HCT116 (cell line): ENCODE results near the gene ANKRD22. TPM values are rescaled to one million over a fixed set of nuclear protein-coding genes. Genes with fewer than 3 reads are reported as not detected.
A peak's percentile ranks its signal among the peaks of the same experiment; 100 is the strongest.

Source experiments
- ATAC-seq: fragments of 200-7000 bp; cut with Tn5 transposase; 2 replicates; pipeline ENCODE4 v1.9.1; 2020; ENCODE audit warnings: mild to moderate bottlenecking, moderate library complexity
- BruUV-seq: library from RNA; stranded (reverse); fragments of 400-500 nt; replicated peaks from 2 replicates; lab custom pipeline; 2021; lab: Mats Ljungman, UMichigan
- CTCF ChIA-PET: fragments of 300-600 bp; sonication (Branson Sonifier 250); formaldehyde crosslinking; loops from one replicate; lab custom pipeline; 2021; ENCODE audit warnings: antibody characterized with exemption; lab: Charles Lee
- POLR2A ChIA-PET: fragments of 300-600, 350-600 bp; sonication (Branson Sonifier 250); formaldehyde crosslinking; loops from one replicate; lab custom pipeline; 2021; ENCODE audit warnings: antibody characterized with exemption; lab: Charles Lee
- RAD21 ChIA-PET, 2 experiments: fragments of 300-600 bp; sonication (Branson Sonifier 250); formaldehyde crosslinking; loops; one replicate each; lab custom pipeline; 2023; ENCODE audit warnings: low total read pairs in 2 of 2; ENCODE audit not compliant: uncharacterized antibody in 2 of 2, unreplicated experiment in 2 of 2, low non-redundant PET in 1 of 2; lab: Charles Lee
- DNase-seq: peaks from one replicate; pipeline ENCODE4 v3.0.0-alpha.2; 2010; ENCODE audit warnings: low read depth, low spot score
- H2AFZ ChIP-seq: fragments of 200-600 bp; shearing (Covaris generic), sonication (generic); 2 replicates; pipeline ENCODE4 v1.6.1; 2017; ENCODE audit warnings: low read depth, mixed run types, mixed read lengths, antibody characterized with exemption, low read length; ENCODE audit not compliant: poor library complexity, severe bottlenecking
- H3K27ac ChIP-seq: 2 replicates; pipeline ENCODE4 v1.5.1; 2012; ENCODE audit warnings: low read depth, low read length
- H3K27me3 ChIP-seq: fragments of 200-600 bp; sonication (generic); 2 replicates; pipeline ENCODE4 v1.6.1; 2016; ENCODE audit warnings: mixed run types, low read length, mixed read lengths; ENCODE audit not compliant: insufficient read depth
- H3K36me3 ChIP-seq, 2 experiments: fragments of 200-500 bp in 1 of 2; fragments of 200-600 bp in 1 of 2; sonication (Bioruptor generic) in 1 of 2; sonication (generic) in 1 of 2; 2 replicates each; pipeline versions ENCODE4 v1.5.1 to v1.6.1; 2014 to 2016; ENCODE audit warnings: low read length in 2 of 2, inconsistent platforms in 1 of 2, mixed read lengths in 1 of 2, mixed run types in 1 of 2; ENCODE audit not compliant: insufficient read depth in 2 of 2, control insufficient read depth in 1 of 2
- H3K4me1 ChIP-seq, 2 experiments: fragments of 200-600 bp in 1 of 2; sonication (generic) in 1 of 2; 2 replicates each; pipeline versions ENCODE4 v1.5.1 to v1.6.1; 2012 to 2017; ENCODE audit warnings: low read length in 2 of 2, inconsistent platforms in 1 of 2, mild to moderate bottlenecking in 1 of 2, mixed read lengths in 1 of 2, mixed run types in 1 of 2, moderate library complexity in 1 of 2; ENCODE audit not compliant: insufficient read depth in 2 of 2, control insufficient read depth in 1 of 2
- H3K4me2 ChIP-seq: fragments of 200-600 bp; sonication (generic); 2 replicates; pipeline ENCODE4 v1.6.1; 2017; ENCODE audit warnings: mixed run types, low read length, mixed read lengths
- H3K4me3 ChIP-seq, 2 experiments: fragments of 200-600 bp in 1 of 2; sonication (generic) in 1 of 2; replicated peaks in 1 of 2; 2 replicates each; pipeline ENCODE4 v1.5.1; 2011 to 2016; ENCODE audit warnings: low read length in 2 of 2, control low read depth in 1 of 2, low read depth in 1 of 2, mild to moderate bottlenecking in 1 of 2, mixed read lengths in 1 of 2, mixed run types in 1 of 2
- H3K79me2 ChIP-seq: fragments of 200-600 bp; sonication (generic); 2 replicates; pipeline ENCODE4 v1.6.1; 2017; ENCODE audit warnings: mild to moderate bottlenecking, mixed run types, low read length, moderate library complexity, mixed read lengths; ENCODE audit not compliant: insufficient read depth
- H3K9ac ChIP-seq: fragments of 200-600 bp; sonication (generic); 2 replicates; pipeline ENCODE4 v1.6.1; 2016; ENCODE audit warnings: low read length, mixed read lengths
- H3K9me2 ChIP-seq: fragments of 200-600 bp; sonication (generic), shearing (Covaris generic); 2 replicates; pipeline ENCODE4 v1.6.1; 2017; ENCODE audit warnings: mixed run types, mild to moderate bottlenecking, moderate library complexity; ENCODE audit not compliant: insufficient read depth
- H3K9me3 ChIP-seq, 2 experiments: fragments of 200-500 bp in 1 of 2; fragments of 200-600 bp in 1 of 2; sonication (Bioruptor generic) in 1 of 2; sonication (generic) in 1 of 2; 2 replicates each; pipeline ENCODE4 v1.6.1; 2014 to 2017; ENCODE audit warnings: low read length in 2 of 2, mixed read lengths in 2 of 2, inconsistent platforms in 1 of 2, low read depth in 1 of 2, mild to moderate bottlenecking in 1 of 2, mixed run types in 1 of 2, moderate library complexity in 1 of 2; ENCODE audit not compliant: control insufficient read depth in 1 of 2, insufficient read depth in 1 of 2
- H4K20me1 ChIP-seq: fragments of 200-600 bp; sonication (generic), shearing (Covaris generic); 2 replicates; pipeline ENCODE4 v1.6.1; 2017; ENCODE audit warnings: mixed run types, mild to moderate bottlenecking, moderate library complexity; ENCODE audit not compliant: insufficient read depth
- CTCF ChIP-seq, 3 experiments: fragments of 200-600 bp in 1 of 3; sonication (generic) in 1 of 3; IDR thresholded peaks in 2 of 3; conservative IDR thresholded peaks in 1 of 3; 2 replicates each; pipeline ENCODE4 v1.5.1; 2012 to 2017; ENCODE audit warnings: low read depth in 2 of 3, low read length in 2 of 3, antibody characterized with exemption in 1 of 3, borderline replicate concordance in 1 of 3, control low read depth in 1 of 3, mild to moderate bottlenecking in 1 of 3, mixed read lengths in 1 of 3, mixed run types in 1 of 3, moderate library complexity in 1 of 3; ENCODE audit not compliant: insufficient read depth in 1 of 3
- RAD21 ChIP-seq: IDR thresholded peaks from 2 replicates; pipeline ENCODE4 v1.6.1; 2012; ENCODE audit warnings: low read depth, mild to moderate bottlenecking
- SIN3A ChIP-seq: IDR thresholded peaks from 2 replicates; pipeline ENCODE4 v1.6.1; 2012; ENCODE audit warnings: low read depth
- ZNF274 ChIP-seq: fragments of 200-500 bp; sonication (Bioruptor generic); IDR thresholded peaks from 2 replicates; pipeline ENCODE4 v1.6.1; 2014; ENCODE audit warnings: mild to moderate bottlenecking, low read depth, low read length, inconsistent platforms
- intact Hi-C: fragments of 100-400 bp; cut with micrococcal nuclease; formaldehyde crosslinking; loops from 2 replicates; pipeline ENCODE4 v1.10.0; 2022
- total RNA-seq: library from RNA; stranded (reverse); gene quantifications from one replicate; pipeline ENCODE4 v1.2.1, GENCODE V29; 2021; ENCODE audit not compliant: unreplicated experiment

ANKRD22 gene
- total RNA-seq, 1 experiment from 2014 or later = 2.3 TPM

- peaks cover 3% of the 10 kb centered on the region; the same call in 1 of the 2 replicates for H3K9me2 ChIP-seq
- no peaks in the 10 kb centered on the region for H3K36me3 ChIP-seq
- DNase-seq (no peak), ATAC-seq (no peak)
- no peaks in the 10 kb centered on the region for H3K79me2 ChIP-seq
- no peaks in the 10 kb centered on the region for H3K27me3 ChIP-seq
- no peak for TF ChIP-seq SIN3A
- no peak for TF ChIP-seq ZNF274
- H3K4me2 ChIP-seq = no peak overlapping the region
- H3K9ac ChIP-seq = no peak overlapping the region
- no peaks in the 10 kb centered on the region for H3K9me3 ChIP-seq
- POLR2A ChIA-PET = no interaction called here
- CTCF ChIA-PET = no interaction called here
- no peak overlapping the region for H3K27ac ChIP-seq
- no peak overlapping the region for H3K4me3 ChIP-seq
- RAD21 ChIA-PET = no interaction called here
- no peaks in the 10 kb centered on the region for H3K4me1 ChIP-seq
- no peak overlapping the region for H2AFZ ChIP-seq
- BruUV-seq = no TSS peak
- intact Hi-C loops = no loop called here
- H4K20me1 ChIP-seq = no peaks in the 10 kb centered on the region
These were observed 14.8 kb upstream of the ANKRD22 start for GRCh38 chr10:88866454-88866853.

- intact Hi-C loops = loop anchor here (1.0 kb wide), 1 partner anchor 30 kb away; no protein-coding TSS in a partner anchor
These were observed 13.7 kb upstream of the ANKRD22 start for GRCh38 chr10:88865281-88865876.

More at GRCh38 chr10:88865281-88865876, 13.7 kb upstream of the ANKRD22 start:
- H2AFZ ChIP-seq = no peak overlapping the region
- ChIA-PET RAD21 (interaction anchor here (0.7 to 1.2 kb wide), 2 partner anchors 29 to 30 kb away, joined by 3 read pairs; no protein-coding TSS in a partner anchor), POLR2A (no interaction called here), CTCF (interaction anchor here (1.2 to 1.8 kb wide), 2 partner anchors 29 to 300 kb away, joined by 4 to 7 read pairs; no protein-coding TSS in a partner anchor)
- H3K79me2 ChIP-seq = no peaks in the 10 kb centered on the region
- H3K27ac ChIP-seq = no peak overlapping the region
- peak; percentile 26 to 73 (median 33); a peak in 4 of 6 replicates for TF ChIP-seq CTCF (IDR thresholded peaks at IDR 0.05 in 2 of 3, conservative IDR thresholded peaks at IDR 0.05 in 1 of 3; ENCODE audit: borderline replicate concordance in 1 of 3, insufficient read depth in 1 of 3, low read depth in 2 of 3, low read length in 2 of 3)
- no peak for TF ChIP-seq SIN3A
- TF ChIP-seq RAD21 = peak; percentile 75
- H3K27me3 ChIP-seq = no peaks in the 10 kb centered on the region
- peak; percentile 67 for ATAC-seq
- H3K9me3 ChIP-seq = no peaks in the 10 kb centered on the region
- BruUV-seq = no TSS peak
- H3K4me1 ChIP-seq = no peaks in the 10 kb centered on the region
- H4K20me1 ChIP-seq = no peaks in the 10 kb centered on the region
- no peak overlapping the region for H3K4me3 ChIP-seq
- H3K9me2 ChIP-seq = peaks cover 3% of the 10 kb centered on the region; the same call in 1 of the 2 replicates
- H3K36me3 ChIP-seq = no peaks in the 10 kb centered on the region
- no peak for DNase-seq
- no peak overlapping the region for H3K9ac ChIP-seq
- H3K4me2 ChIP-seq = no peak overlapping the region
